Gastroesophageal sphincter (tissue), 4 donors: ENCODE measurements around the gene DIAPH3. TPM values are rescaled to one million over a fixed set of nuclear protein-coding genes. Genes with fewer than 3 reads are reported as not detected.

Experiments
- ATAC-seq: fragments of 150-250 bp; one replicate; pipeline ENCODE4 v1.9.1; 2016; ENCODE audit warnings: mild to moderate bottlenecking, moderate library complexity
- H3K27ac ChIP-seq, 4 donors: fragments of 200-600 bp; sonication (generic) in 3 of 4; 1 replicate in 3 of 4; 2 replicates in 1 of 4; pipeline ENCODE4 v1.5.1; 2016 to 2019
- H3K27me3 ChIP-seq: fragments of 200-600 bp; sonication (generic); one replicate; pipeline ENCODE4 v1.5.1; 2019
- H3K36me3 ChIP-seq, 2 donors: fragments of 200-600 bp; sonication (generic); one replicate each; pipeline ENCODE4 v1.5.1; 2019; ENCODE audit warnings: control low read depth in 1 of 2
- H3K4me1 ChIP-seq, 3 donors: fragments of 200-600 bp; sonication (generic); 1 replicate in 2 of 3; 2 replicates in 1 of 3; pipeline ENCODE4 v1.5.1; 2016 to 2019; ENCODE audit warnings: control low read depth in 2 of 3
- H3K4me3 ChIP-seq, 2 donors: fragments of 200-600 bp; sonication (generic); one replicate each; pipeline ENCODE4 v1.5.1; 2019; ENCODE audit warnings: mild to moderate bottlenecking in 1 of 2, moderate library complexity in 1 of 2
- H3K9me3 ChIP-seq, 3 donors: fragments of 200-600 bp; sonication (generic); one replicate each; pipeline ENCODE4 v1.5.1; 2017 to 2019; ENCODE audit warnings: control low read depth in 2 of 3
- CTCF ChIP-seq, 4 experiments: fragments of 200-600 bp in 2 of 4; fragments of 450-650 bp in 2 of 4; sonication (generic) in 1 of 4; IDR thresholded peaks; one replicate each; pipeline ENCODE4 v1.5.1; 2017 to 2019; ENCODE audit warnings: antibody characterized with exemption in 4 of 4, mild to moderate bottlenecking in 2 of 4, moderate library complexity in 2 of 4
- EP300 ChIP-seq: sonication (generic); formaldehyde crosslinking; IDR thresholded peaks from one replicate; pipeline ENCODE4 v1.6.1; 2017; ENCODE audit warnings: antibody characterized with exemption, mild to moderate bottlenecking
- POLR2A ChIP-seq, 2 donors: fragments of 450-650 bp; IDR thresholded peaks; one replicate each; pipeline ENCODE4 v1.6.1; 2017; ENCODE audit warnings: antibody characterized with exemption in 2 of 2, mild to moderate bottlenecking in 2 of 2, moderate library complexity in 1 of 2
- POLR2AphosphoS5 ChIP-seq: sonication (generic); formaldehyde crosslinking; IDR thresholded peaks from one replicate; pipeline ENCODE4 v1.6.1; 2017; ENCODE audit warnings: antibody characterized with exemption
- WGBS, 2 donors: methylation state at CpG; one replicate each; pipeline ENCODE4 v1.1.5; 2018; ENCODE audit warnings: low coverage in 1 of 2; 5-methylcytosine and 5-hydroxymethylcytosine counted together
- total RNA-seq, 4 donors: library from RNA; depleted of rRNA; stranded (reverse); fragments of >200 nt; gene quantifications; one replicate each; pipeline ENCODE4 v1.1.0, GENCODE V29; 2016

Gene DIAPH3
- total RNA-seq, 4 donors from 2014 or later: 0.13 to 1.7 (median 0.49) TPM; not detected in 1

- Histone ChIP-seq H3K27ac (no peak overlapping the region), H3K4me3 (no peak overlapping the region), H3K9me3 (no peaks in the 10 kb centered on the region), H3K27me3 (no peaks in the 10 kb centered on the region), H3K36me3 (no peaks in the 10 kb centered on the region), H3K4me1 (no peaks in the 10 kb centered on the region)
- TF ChIP-seq EP300: no peak
- no peak for TF ChIP-seq POLR2AphosphoS5
- no peak for TF ChIP-seq CTCF (IDR thresholded peaks at IDR 0.05)
- no peak for TF ChIP-seq POLR2A (IDR thresholded peaks at IDR 0.05)
- WGBS, 2 donors: 69 to 100% methylated on average over 1 to 3 of the region's 3 CpGs
- no peak for ATAC-seq
These were observed 6.7 kb upstream of the DIAPH3 start for GRCh38 chr13:60170414-60170813.

GRCh38 chr13:60169239-60170031, 5.7 kb upstream of the DIAPH3 start:
- no peaks in the 10 kb centered on the region for H3K36me3 ChIP-seq
- no peaks in the 10 kb centered on the region for H3K27me3 ChIP-seq
- H3K27ac ChIP-seq: no peak overlapping the region
- peaks cover 0 to 8% (median 5%) of the 10 kb centered on the region in 3 donors for H3K4me1 ChIP-seq
- WGBS, 2 donors: 85 to 90% methylated on average over 3 of the region's 3 CpGs
- no peaks in the 10 kb centered on the region for H3K9me3 ChIP-seq
- ATAC-seq: no peak
- no peak for TF ChIP-seq CTCF (IDR thresholded peaks at IDR 0.05)
- no peak for TF ChIP-seq POLR2A (IDR thresholded peaks at IDR 0.05)
- TF ChIP-seq POLR2AphosphoS5: no peak
- no peak for TF ChIP-seq EP300
- no peak overlapping the region for H3K4me3 ChIP-seq

- Histone ChIP-seq H3K36me3 (no peaks in the 10 kb centered on the region), H3K4me3 (no peak overlapping the region), H3K27ac (no peak overlapping the region), H3K4me1 (peaks cover 0 to 20% (median 5%) of the 10 kb centered on the region in 3 donors), H3K27me3 (no peaks in the 10 kb centered on the region), H3K9me3 (no peaks in the 10 kb centered on the region)
- TF ChIP-seq POLR2AphosphoS5: no peak
- no peak for TF ChIP-seq EP300
- no peak for TF ChIP-seq POLR2A (IDR thresholded peaks at IDR 0.05)
- TF ChIP-seq CTCF (IDR thresholded peaks at IDR 0.05): no peak
- 77 to 88% methylated on average over 2 to 3 of the region's 3 CpGs for WGBS, 2 donors
- ATAC-seq: no peak
These were observed 3.4 kb upstream of the DIAPH3 start for GRCh38 chr13:60167121-60167520.

GRCh38 chr13:60165391-60166099, 1.8 kb upstream of the DIAPH3 start:
- Histone ChIP-seq H3K27ac (no peak overlapping the region), H3K4me3 (no peak overlapping the region), H3K27me3 (no peaks in the 10 kb centered on the region), H3K9me3 (no peaks in the 10 kb centered on the region), H3K36me3 (no peaks in the 10 kb centered on the region), H3K4me1 (peaks cover 0 to 20% (median 5%) of the 10 kb centered on the region in 3 donors)
- no peak for TF ChIP-seq POLR2AphosphoS5
- no peak for TF ChIP-seq EP300
- no peak for TF ChIP-seq POLR2A (IDR thresholded peaks at IDR 0.05)
- TF ChIP-seq CTCF (IDR thresholded peaks at IDR 0.05): no peak
- ATAC-seq: no peak
- WGBS, 2 donors: 58 to 73% methylated on average over 3 of the region's 3 CpGs
